Activated T-helper 1 cell treated with anti-CD3 and anti-CD28 coated beads, Interleukin-12 subunit alpha, Interleukin-12 subunit beta, Interleukin-2, Interleukin-4 antibody, amounts not matched to agents 30 ng/mL and 10 ng/mL and 1 ng/mL, durations not matched to agents 14 hours and 24 hours and 36 hours (primary cell): ENCODE measurements around the gene C4orf36. TPM values are rescaled to one million over a fixed set of nuclear protein-coding genes. Genes with fewer than 3 reads are reported as not detected.

Experiments used
- DNase-seq: peaks from one replicate; pipeline ENCODE4 v3.0.0; 2021; ENCODE audit warnings: low spot score
- H3K27ac Mint-ChIP-seq: one replicate; pipeline ENCODE4 v1.8.0; 2021; ENCODE audit warnings: mild to moderate bottlenecking, mixed read lengths
- H3K27me3 Mint-ChIP-seq: one replicate; pipeline ENCODE4 v1.8.0; 2022; ENCODE audit warnings: mild to moderate bottlenecking, moderate library complexity, mixed read lengths; ENCODE audit not compliant: insufficient read depth
- H3K36me3 Mint-ChIP-seq: one replicate; pipeline ENCODE4 v1.8.0; 2021; ENCODE audit warnings: low read depth, mixed read lengths
- H3K4me1 Mint-ChIP-seq: one replicate; pipeline ENCODE4 v1.8.0; 2021; ENCODE audit warnings: low read depth, mixed read lengths
- H3K4me3 Mint-ChIP-seq: one replicate; pipeline ENCODE4 v1.8.0; 2021; ENCODE audit warnings: mild to moderate bottlenecking, moderate library complexity, mixed read lengths
- H3K9me3 Mint-ChIP-seq: one replicate; pipeline ENCODE4 v1.8.0; 2021; ENCODE audit warnings: mixed read lengths
- intact Hi-C: fragments of 100-400 bp; cut with micrococcal nuclease; formaldehyde crosslinking; loops from one replicate; pipeline ENCODE4 v1.15.1; 2024
- total RNA-seq: library from RNA; stranded (reverse); gene quantifications from 2 replicates; pipeline ENCODE4 v1.2.3, GENCODE V29; 2022

Gene C4orf36
- total RNA-seq, 1 donor from 2014 or later: not detected

GRCh38 chr4:86837691-86838503, 54.3 kb downstream of the C4orf36 start:
- DNase-seq: no peak
- Mint-ChIP-seq H3K36me3 (no peaks in the 10 kb centered on the region), H3K4me1 (no peaks in the 10 kb centered on the region), H3K4me3 (no peak overlapping the region), H3K27ac (no peak overlapping the region), H3K27me3 (no peaks in the 10 kb centered on the region), H3K9me3 (no peaks in the 10 kb centered on the region)
- intact Hi-C loops: no loop called here

GRCh38 chr4:86835677-86836076, 56.5 kb downstream of the C4orf36 start:
- Mint-ChIP-seq H3K36me3 (no peaks in the 10 kb centered on the region), H3K27ac (no peak overlapping the region), H3K4me3 (no peak overlapping the region), H3K27me3 (no peaks in the 10 kb centered on the region), H3K9me3 (no peaks in the 10 kb centered on the region), H3K4me1 (no peaks in the 10 kb centered on the region)
- DNase-seq: no peak
- intact Hi-C loops: no loop called here

GRCh38 chr4:86834901-86835300, 57.3 kb downstream of the C4orf36 start:
- H3K36me3 Mint-ChIP-seq: no peaks in the 10 kb centered on the region
- DNase-seq: no peak
- no peaks in the 10 kb centered on the region for H3K9me3 Mint-ChIP-seq
- no peak overlapping the region for H3K27ac Mint-ChIP-seq
- intact Hi-C loops: no loop called here
- no peaks in the 10 kb centered on the region for H3K4me1 Mint-ChIP-seq
- no peaks in the 10 kb centered on the region for H3K27me3 Mint-ChIP-seq
- H3K4me3 Mint-ChIP-seq: no peak overlapping the region

GRCh38 chr4:86833615-86834014, 58.6 kb downstream of the C4orf36 start:
- no peak overlapping the region for H3K4me3 Mint-ChIP-seq
- intact Hi-C loops: no loop called here
- H3K27me3 Mint-ChIP-seq: no peaks in the 10 kb centered on the region
- H3K36me3 Mint-ChIP-seq: no peaks in the 10 kb centered on the region
- H3K27ac Mint-ChIP-seq: no peak overlapping the region
- H3K4me1 Mint-ChIP-seq: no peaks in the 10 kb centered on the region
- no peaks in the 10 kb centered on the region for H3K9me3 Mint-ChIP-seq
- DNase-seq: no peak

- DNase-seq: no peak
- H3K4me1 Mint-ChIP-seq: no peaks in the 10 kb centered on the region
- H3K4me3 Mint-ChIP-seq: no peak overlapping the region
- no peaks in the 10 kb centered on the region for H3K36me3 Mint-ChIP-seq
- no peak overlapping the region for H3K27ac Mint-ChIP-seq
- H3K27me3 Mint-ChIP-seq: no peaks in the 10 kb centered on the region
- H3K9me3 Mint-ChIP-seq: no peaks in the 10 kb centered on the region
- intact Hi-C loops: no loop called here
Observed at GRCh38 chr4:86831262-86832130, 60.7 kb downstream of the C4orf36 start.

Other genes with a start within 250 kb of the C4orf36 start
- gene SLC10A6, start 43.0 kb downstream of the C4orf36 start, total RNA-seq: not detected in 2 replicates
- gene AFF1, start 42.6 kb upstream of the C4orf36 start, total RNA-seq: 44.7 and 47.0 TPM in 2 replicates